ENCODE measurements around the gene SNRNP40.
"Not testable (repeated sequence)": the region's sequence is repeated elsewhere in the genome, so short reads cannot be mapped to it uniquely, and the experiment has no call there.

The SNRNP40 gene

DNA sequence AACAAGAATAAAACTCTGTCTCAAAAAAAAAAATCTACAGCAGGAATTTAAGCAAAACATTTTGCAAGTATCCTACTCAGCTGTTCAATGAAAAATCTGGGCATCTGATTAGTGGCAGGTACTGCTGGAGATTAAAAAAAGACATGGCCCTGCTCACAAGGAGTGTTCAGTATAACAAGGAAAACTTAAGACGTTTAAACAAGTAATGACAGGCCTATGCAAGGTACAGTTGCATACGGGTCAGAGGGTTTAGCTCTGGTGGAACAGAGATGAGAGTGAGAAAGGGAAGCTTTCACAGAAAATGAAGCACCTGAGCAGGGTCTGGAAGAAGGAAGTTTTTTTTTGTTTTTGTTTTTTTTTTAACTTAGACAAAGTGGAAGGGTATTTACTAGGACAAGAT, 23.0 kb downstream of the SNRNP40 start:
- no peak for FAIRE-seq

DNA sequence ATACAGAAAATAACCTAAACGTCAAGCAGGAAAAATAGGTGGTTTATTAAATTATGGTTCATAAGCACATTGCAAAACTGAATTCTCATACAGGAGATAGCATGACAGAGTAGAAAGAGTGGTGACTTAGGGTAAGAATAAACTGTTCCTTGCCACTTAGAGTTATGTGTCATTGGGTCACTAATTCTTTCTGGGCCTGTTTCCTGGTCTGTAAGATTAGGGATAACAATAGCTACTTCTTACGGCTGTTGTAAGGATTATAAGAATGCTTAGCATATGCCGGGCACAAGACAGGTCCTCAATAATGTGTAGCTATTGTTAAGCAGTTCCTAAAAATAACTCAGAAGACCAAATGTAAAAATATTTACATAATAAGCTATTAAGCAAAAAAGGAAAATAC, 24.2 kb downstream of the SNRNP40 start:
- no peak for FAIRE-seq

DNA sequence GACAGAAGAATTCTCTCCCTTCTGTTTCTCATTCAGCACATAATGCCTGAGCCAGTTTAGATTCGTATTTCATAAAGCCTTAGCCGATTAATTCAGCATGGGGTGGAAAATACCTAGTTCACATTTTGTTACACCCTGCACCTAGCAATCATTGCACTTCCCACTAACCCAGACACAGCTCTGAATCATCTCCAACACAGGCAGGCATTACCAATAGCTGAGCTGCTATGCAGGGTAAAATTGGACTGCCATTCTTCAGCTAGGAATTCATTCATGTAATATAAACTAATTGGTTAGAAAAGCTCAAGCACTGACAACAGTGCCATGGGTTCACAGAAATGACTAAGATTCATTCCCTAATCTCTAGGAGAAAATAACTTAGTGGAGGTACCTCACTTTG, 30.0 kb downstream of the SNRNP40 start:
- no peak for FAIRE-seq

DNA sequence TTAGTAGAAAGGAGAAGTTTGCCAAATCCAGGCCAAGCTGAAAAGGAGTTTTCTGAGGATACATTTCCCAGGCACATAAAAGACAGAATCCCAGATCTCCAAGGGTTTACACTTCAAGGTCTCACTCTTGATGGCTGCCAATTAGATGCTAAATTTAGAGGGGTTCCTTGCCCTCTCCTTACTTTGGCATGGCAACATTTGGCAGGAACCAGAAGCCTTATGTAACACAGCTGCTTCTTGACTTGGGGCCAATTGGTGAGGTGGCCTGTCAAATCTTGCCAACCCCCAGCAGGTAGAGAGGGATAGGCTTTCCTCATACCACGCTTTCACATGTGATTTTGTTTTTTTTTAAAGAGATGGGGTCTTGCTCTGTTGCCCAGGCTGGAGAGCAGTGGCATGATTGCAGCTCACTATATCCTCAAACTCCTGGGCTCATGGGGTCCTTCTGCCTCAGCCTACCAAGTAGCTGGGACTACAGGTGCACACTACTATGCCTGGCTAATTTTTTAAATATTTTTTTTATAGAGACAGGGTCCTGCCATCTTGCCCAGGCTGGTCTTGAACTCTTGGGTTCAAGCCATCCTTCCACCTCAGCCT, 31.7 kb downstream of the SNRNP40 start:
- no peak for FAIRE-seq

GRCh38 chr1:31263408-31263807, 33.2 kb downstream of the SNRNP40 start:
- FAIRE-seq: no peak

DNA sequence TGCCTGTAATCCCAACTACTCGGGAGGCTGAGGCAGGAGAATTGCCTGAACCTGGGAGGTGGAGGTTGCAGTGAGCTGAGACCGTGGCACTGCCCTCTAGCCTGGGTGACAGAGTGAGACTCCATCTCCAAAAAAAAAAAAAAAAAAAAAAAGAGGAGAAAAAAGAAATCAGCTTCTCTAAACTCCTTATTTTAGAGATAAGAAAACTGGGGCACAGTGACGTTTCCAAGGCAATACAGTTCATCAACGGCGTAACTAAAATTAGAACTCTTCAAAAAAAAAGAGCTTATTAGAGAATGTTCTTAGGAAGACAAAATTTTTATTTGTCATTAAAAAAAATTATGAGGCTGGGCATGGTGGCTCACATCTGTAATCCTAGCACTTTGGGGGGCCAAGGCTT, 34.2 kb downstream of the SNRNP40 start:
- not testable (repeated sequence) for FAIRE-seq

DNA sequence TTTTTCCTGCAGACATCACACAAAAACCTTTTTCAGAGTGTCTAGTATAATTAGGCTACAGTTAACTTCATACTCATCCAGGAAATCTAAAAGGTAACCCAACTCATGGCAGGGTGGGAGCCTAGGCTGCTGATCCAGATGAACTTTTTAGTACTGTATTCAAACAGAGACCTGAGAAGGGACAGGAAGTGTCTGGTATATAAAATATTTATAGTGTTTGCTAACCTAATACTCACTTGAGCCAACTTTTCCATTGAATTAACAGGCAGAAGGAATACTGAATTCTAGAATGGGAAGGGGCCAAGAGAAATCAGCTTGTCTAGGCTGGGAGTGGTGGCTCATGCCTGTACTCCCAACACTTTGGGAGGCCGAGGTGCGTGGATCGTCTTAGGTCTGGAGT, 34.7 kb downstream of the SNRNP40 start:
- no peak for FAIRE-seq

- FAIRE-seq: no peak
These were observed 36.8 kb downstream of the SNRNP40 start for GRCh38 chr1:31259746-31260145.

DNA sequence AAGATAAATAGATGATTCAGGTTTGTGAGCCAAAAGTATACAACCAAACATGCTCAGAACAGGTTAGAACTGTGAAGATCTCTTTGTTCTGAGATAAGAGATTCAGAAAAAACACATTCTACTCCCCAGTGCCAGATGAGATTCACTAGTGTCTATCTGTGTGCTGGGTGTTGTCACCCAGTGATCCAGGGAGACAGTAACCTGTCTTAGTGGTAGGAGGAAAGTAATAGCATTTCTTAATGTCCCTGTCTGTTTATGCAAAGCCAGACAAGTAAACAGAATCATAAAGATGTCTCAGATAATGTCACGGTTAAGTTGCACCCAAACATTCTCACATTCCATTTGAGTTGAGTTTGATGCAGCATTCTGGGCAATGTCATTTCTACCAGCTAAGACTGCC, 38.0 kb downstream of the SNRNP40 start:
- no peak for FAIRE-seq

- FAIRE-seq: no peak
These were observed 39.4 kb downstream of the SNRNP40 start for GRCh38 chr1:31257213-31257612.

DNA sequence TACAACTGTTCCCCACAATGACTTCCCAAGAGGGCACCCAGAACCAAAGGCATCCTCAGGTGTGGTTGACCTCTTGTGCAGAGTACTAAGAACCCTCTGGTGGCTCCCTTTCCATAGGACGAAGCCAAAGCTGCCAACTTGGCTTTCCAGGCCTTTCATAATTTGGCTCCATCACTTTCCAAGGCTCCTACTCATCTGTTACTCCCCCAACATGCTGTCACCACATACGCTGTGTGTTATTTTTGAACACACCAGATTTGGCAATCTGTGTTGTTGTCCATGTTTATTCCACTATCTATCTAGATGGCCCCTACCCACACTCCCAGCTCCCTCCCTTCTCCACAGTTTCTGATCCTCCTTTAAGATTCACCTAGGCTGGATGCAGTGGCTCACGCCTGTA, 46.7 kb downstream of the SNRNP40 start:
- no peak for FAIRE-seq

DNA sequence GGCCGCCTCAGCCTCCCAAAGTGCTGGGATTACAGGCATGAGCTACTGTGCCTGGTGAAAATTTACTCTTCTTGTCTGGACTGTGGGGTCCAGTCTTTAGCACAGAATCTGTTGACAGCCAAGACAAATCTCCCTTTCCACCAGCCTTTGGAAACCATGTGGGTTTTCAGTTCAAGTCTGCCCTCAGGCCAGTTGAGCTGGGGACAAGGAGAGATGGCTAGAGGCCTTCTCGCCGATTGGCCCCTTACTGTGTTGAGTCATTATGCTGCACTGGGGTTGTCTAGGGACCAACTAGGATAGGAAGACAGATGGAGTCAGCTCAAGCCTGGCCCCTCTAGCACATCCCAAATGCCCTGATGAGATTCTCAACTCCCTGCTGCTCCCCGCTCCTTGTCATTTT, 48.3 kb downstream of the SNRNP40 start:
- FAIRE-seq: no peak

GRCh38 chr1:31244326-31244725, 52.3 kb downstream of the SNRNP40 start:
- FAIRE-seq: no peak

DNA sequence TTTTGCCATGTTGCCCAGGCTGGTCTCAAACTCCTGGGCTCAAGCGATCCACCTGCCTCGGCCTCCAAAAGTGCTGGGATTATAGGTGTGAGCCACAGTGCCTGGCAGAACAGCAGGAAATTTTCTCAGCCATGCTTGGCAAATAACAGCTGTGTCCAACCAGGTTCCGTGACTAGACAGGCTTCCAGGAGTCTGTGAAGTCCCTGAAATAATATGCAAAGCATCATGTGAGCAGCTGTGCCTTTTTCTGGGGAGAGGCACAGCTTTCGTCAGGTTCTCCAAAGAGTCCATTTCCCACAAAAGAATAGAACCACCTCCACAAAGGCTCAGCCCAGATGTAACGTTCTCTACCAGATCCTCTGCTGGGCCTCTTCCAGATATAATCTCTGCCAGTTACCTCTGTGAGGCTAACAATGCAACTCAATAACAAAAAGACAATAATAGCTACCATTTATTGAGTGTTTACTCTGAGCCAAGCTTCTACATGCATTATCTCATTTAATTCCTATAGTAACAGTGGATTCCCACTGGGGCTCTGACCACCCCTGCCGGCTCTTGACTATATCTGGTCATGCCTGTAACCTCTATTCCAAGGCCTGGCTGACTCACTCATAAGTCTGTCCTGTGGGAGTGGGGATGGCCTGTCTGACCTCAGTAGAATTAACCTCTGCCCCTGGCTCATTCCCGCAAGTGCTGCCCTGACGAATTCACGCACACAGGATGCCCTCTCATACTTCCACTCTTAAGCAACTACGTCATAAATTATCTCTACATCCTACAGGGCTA, 52.9 kb downstream of the SNRNP40 start:
- no peak for FAIRE-seq

GRCh38 chr1:31241321-31241720, 55.3 kb downstream of the SNRNP40 start:
- no peak for FAIRE-seq

DNA sequence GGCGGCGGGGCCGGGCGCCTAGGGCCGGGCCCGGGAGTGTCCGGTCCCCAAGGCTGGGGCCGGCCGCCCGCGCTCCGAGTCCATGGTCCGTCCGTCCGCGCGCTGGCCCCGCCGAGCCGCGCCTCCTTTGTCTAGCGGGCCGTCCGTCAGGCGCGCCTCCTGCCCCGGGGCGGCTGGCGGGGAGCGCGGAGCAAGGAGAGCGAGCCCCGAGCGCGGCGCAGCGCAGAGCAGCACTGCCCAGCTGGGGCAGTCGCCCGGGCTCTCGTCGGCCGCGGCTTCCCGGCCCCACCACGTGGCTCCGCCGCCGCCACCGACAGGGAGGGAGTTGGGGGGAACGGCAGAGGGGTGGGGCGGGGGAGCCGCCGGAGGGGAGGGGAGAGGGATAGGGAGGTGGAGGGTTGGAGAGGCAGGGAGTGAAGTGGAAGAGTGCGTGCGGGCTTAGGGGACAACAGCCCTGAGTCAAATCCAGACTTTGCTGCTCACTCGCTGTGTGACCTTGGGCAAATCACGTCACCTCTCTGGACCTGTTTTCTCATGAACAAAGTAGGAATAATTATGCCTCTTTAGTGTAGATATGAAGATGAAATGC, 56.8 kb downstream of the SNRNP40 start, which contains the start of gene NKAIN1:
Gene NKAIN1 (minus strand): TSS at position 235 of the 589 bp plus-strand sequence. CDS start 340 bp downstream, outside the sequence.
- no peak for FAIRE-seq

GRCh38 chr1:31238986-31239613, 57.5 kb downstream of the SNRNP40 start:
- FAIRE-seq: no peak

DNA sequence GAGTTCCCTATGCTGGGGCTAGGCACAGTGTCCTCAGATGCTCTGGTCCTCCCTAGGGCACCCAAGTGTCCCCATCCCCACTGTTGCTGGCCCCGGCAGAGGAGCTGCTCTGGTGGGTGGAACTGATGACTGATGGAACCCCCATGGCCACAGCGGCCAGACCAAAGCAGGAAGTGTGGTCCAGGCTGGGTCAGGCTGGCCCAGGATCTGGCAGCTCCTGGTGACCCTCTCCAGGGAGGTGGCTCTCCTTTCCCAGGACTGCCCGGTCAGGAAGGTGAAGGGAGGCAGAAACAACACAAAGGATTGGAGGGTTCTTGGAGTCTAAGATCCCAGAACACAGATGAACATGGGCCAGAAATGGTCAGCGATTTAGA, 58.0 kb downstream of the SNRNP40 start:
- FAIRE-seq: no peak

DNA sequence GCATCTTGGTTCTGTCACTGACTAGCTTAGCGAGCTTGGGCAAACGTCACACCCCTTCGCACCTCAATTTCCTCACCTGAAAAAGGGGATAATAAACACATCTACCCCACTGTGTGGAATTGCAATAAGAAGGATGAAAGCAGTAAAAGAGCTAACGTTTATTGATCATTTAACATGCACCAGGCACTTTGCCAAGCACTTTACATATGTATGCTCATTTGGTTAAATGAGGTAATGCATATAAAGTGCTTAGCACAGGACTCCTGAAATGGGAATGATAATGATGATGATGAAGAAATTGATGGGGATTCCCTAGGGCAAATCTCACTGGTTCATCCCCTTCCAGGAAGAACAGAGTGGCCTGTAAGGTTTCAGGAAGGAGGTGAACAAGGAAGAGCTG, 61.7 kb downstream of the SNRNP40 start:
- no peak for FAIRE-seq

GRCh38 chr1:31234123-31234708, 62.4 kb downstream of the SNRNP40 start:
- no peak for FAIRE-seq

DNA sequence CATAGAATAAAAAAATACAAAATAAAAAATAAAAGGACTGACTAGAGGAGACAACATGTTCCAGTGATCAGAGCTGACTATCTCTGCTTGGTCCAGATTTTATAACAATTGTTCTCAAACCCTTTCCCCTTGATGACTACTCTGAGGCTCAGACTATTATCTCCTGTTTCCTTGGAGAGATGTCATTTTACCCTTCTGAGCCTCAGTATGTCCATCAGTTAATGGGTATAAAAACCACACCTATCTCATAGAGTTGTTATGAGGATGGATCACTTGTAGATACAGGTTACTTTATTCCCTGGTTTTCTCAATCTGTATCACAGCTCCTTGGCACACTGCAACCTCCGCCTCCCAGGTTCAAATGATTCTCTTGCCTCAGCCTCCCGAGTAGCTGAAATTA, 63.9 kb downstream of the SNRNP40 start:
- FAIRE-seq: no peak

DNA sequence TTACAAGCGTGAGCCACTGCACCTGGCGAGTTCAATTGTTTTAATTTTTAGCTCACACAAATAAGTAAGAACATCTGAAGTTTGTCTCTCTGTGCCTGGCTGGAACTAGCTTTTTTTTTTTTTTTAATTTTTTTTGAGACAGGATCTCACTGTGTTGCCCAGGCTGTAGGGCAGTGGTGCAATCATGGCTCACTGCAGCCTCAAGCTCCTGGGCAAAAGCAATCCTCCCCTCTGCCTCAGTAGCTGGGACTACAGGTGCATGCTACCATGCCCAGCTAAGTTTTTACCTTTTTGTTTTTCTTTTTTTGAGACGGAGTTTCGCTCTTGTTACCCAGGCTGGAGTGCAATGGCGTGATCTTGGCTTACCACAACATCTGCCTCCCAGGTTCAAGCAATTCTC, 64.8 kb downstream of the SNRNP40 start:
- FAIRE-seq: no peak

GRCh38 chr1:31230378-31230777, 66.2 kb downstream of the SNRNP40 start:
- FAIRE-seq: no peak

DNA sequence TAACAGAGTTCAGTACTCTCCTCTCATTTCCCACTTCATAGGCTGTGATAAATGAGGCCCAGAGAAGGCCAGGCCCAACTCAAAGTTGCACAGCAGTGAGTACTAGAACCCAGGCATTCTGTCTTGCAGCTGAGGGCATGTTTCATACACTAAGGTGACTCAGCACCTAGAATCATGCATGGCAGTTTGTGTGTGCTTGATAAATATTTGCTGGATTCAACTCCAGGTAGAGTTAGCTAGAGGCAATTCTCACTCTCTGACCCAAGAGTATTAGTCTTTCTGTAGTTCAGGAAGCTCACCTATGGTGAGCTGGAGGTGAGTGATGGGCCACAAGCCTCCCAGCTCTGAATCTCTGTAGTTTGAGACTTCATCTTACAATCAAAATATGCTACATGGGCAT, 67.6 kb downstream of the SNRNP40 start:
- FAIRE-seq: no peak
